CD4-positive, alpha-beta T cell (primary cell): ENCODE results near the gene TLCD3B. TPM values are rescaled to one million over a fixed set of nuclear protein-coding genes. Genes with fewer than 3 reads are reported as not detected.

Source experiments
- ATAC-seq: fragments of 200-7000 bp; cut with Tn5 transposase; one replicate; pipeline ENCODE4 v1.10.0; 2022; ENCODE audit warnings: mild to moderate bottlenecking; ENCODE audit not compliant: poor library complexity
- CTCF ChIA-PET: fragments of 350-600 bp; sonication (Branson Sonifier 250); formaldehyde crosslinking; loops from one replicate; lab custom pipeline; 2021; ENCODE audit warnings: antibody characterized with exemption, inconsistent platforms; lab: Charles Lee
- POLR2A ChIA-PET: fragments of 350-600 bp; sonication (Branson Sonifier 250); formaldehyde crosslinking; loops from one replicate; lab custom pipeline; 2021; ENCODE audit warnings: antibody characterized with exemption, inconsistent platforms; lab: Charles Lee
- DNase-seq, 14 experiments: peaks; one replicate each; pipeline ENCODE4 v3.0.0-alpha.2; 2013 to 2020; ENCODE audit warnings: mixed read lengths in 2 of 14
- H3K27ac ChIP-seq, 2 donors: one replicate each; pipeline versions ENCODE4 v1.5.1 to v1.7.0; 2013; ENCODE audit warnings: low read length in 2 of 2, low read depth in 1 of 2, mild to moderate bottlenecking in 1 of 2
- H3K27me3 ChIP-seq, 2 experiments: 1 replicate in 1 of 2; 2 replicates in 1 of 2; pipeline versions ENCODE4 v1.6.1 to v1.7.0; 2013; ENCODE audit warnings: low read length in 2 of 2, control low read depth in 1 of 2, mild to moderate bottlenecking in 1 of 2, moderate library complexity in 1 of 2; ENCODE audit not compliant: insufficient read depth in 2 of 2, control insufficient read depth in 1 of 2
- H3K36me3 ChIP-seq: one replicate; pipeline ENCODE4 v1.6.1; 2013; ENCODE audit warnings: low read length, control low read depth; ENCODE audit not compliant: insufficient read depth
- H3K4me1 ChIP-seq: one replicate; pipeline ENCODE4 v1.6.1; 2013; ENCODE audit warnings: low read length, control low read depth; ENCODE audit not compliant: insufficient read depth
- H3K4me3 ChIP-seq: one replicate; pipeline ENCODE4 v1.5.1; 2013; ENCODE audit warnings: mild to moderate bottlenecking, low read length, moderate library complexity
- H3K9me3 ChIP-seq, 2 experiments: 1 replicate in 1 of 2; 2 replicates in 1 of 2; pipeline versions ENCODE4 v1.6.1 to v1.7.0; 2013; ENCODE audit warnings: low read length in 2 of 2, mild to moderate bottlenecking in 2 of 2, control low read depth in 1 of 2, moderate library complexity in 1 of 2; ENCODE audit not compliant: control insufficient read depth in 1 of 2, insufficient read depth in 1 of 2
- H3K27ac Mint-ChIP-seq: one replicate; pipeline ENCODE4 v1.8.0; 2020; ENCODE audit warnings: mixed read lengths
- H3K27me3 Mint-ChIP-seq: one replicate; pipeline ENCODE4 v1.8.0; 2021; ENCODE audit warnings: mixed read lengths
- H3K36me3 Mint-ChIP-seq: one replicate; pipeline ENCODE4 v1.8.0; 2021; ENCODE audit warnings: low read depth, mixed read lengths
- H3K4me1 Mint-ChIP-seq: one replicate; pipeline ENCODE4 v1.8.0; 2021; ENCODE audit warnings: low read depth, mixed read lengths
- H3K4me3 Mint-ChIP-seq: one replicate; pipeline ENCODE4 v1.8.0; 2020; ENCODE audit warnings: mild to moderate bottlenecking, mixed read lengths
- H3K9me3 Mint-ChIP-seq: one replicate; pipeline ENCODE4 v1.8.0; 2020; ENCODE audit warnings: mixed read lengths
- CTCF ChIP-seq: fragments of 200-600 bp; IDR thresholded peaks from one replicate; pipeline ENCODE4 v1.8.0; 2022; ENCODE audit warnings: antibody characterized with exemption, mild to moderate bottlenecking
- intact Hi-C, 2 experiments: fragments of 100-400 bp; cut with DNase I in 1 of 2; cut with micrococcal nuclease in 1 of 2; formaldehyde crosslinking; loops; one replicate each; pipeline versions ENCODE4 v1.15.1 to v1.9.0; 2023 to 2025; cut with DNase I, micrococcal nuclease
- total RNA-seq, 174 experiments: library from RNA in 2 of 174; stranded (reverse) in 2 of 174; gene quantifications; one replicate each; pipeline ENCODE4 v1.2.3 and lab custom pipeline; 2021 to 2026

Gene TLCD3B
- total RNA-seq, 2 experiments from 2014 or later: not detected

GRCh38 chr16:30024451-30024850, 6.6 kb downstream of the TLCD3B start:
- Mint-ChIP-seq H3K4me3 (no peak overlapping the region), H3K27me3 (peaks cover 25% of the 10 kb centered on the region), H3K9me3 (no peaks in the 10 kb centered on the region), H3K27ac (no peak overlapping the region), H3K36me3 (no peaks in the 10 kb centered on the region), H3K4me1 (peaks cover 12% of the 10 kb centered on the region)
- Histone ChIP-seq H3K4me3 (no peak overlapping the region), H3K9me3 (peaks cover 0 to 4% of the 10 kb centered on the region in 2 experiments), H3K27ac (no peak overlapping the region), H3K27me3 (peaks cover 11 to 21% of the 10 kb centered on the region in 2 experiments), H3K36me3 (no peaks in the 10 kb centered on the region), H3K4me1 (peaks cover 13% of the 10 kb centered on the region)
- POLR2A ChIA-PET: no interaction called here
- DNase-seq: no peak
- CTCF ChIA-PET: no interaction called here
- intact Hi-C loops: loop anchor here in 1 of 2 experiments (5.0 kb wide), 2 partner anchors 177 to 377 kb away; no protein-coding TSS in a partner anchor
- ATAC-seq: no peak
- no peak for TF ChIP-seq CTCF

- Mint-ChIP-seq H3K36me3 (no peaks in the 10 kb centered on the region), H3K9me3 (no peaks in the 10 kb centered on the region), H3K27me3 (peaks cover 18% of the 10 kb centered on the region), H3K4me3 (no peak overlapping the region), H3K27ac (no peak overlapping the region), H3K4me1 (peaks cover 12% of the 10 kb centered on the region)
- ChIA-PET POLR2A (no interaction called here), CTCF (interaction anchor here (1.0 to 1.1 kb wide), 2 partner anchors 9 to 332 kb away, joined by 3 read pairs; no protein-coding TSS in a partner anchor)
- Histone ChIP-seq H3K27me3 (peaks cover 2 to 13% of the 10 kb centered on the region in 2 experiments), H3K4me3 (no peak overlapping the region), H3K4me1 (peaks cover 13% of the 10 kb centered on the region), H3K27ac (no peak overlapping the region), H3K36me3 (no peaks in the 10 kb centered on the region), H3K9me3 (peaks cover 0 to 2% of the 10 kb centered on the region in 2 experiments)
- no peak for ATAC-seq
- peak in 1 of 14 experiments; percentile 23 for DNase-seq
- no peak for TF ChIP-seq CTCF
- intact Hi-C loops: loop anchor here in 1 of 2 experiments (5.0 kb wide), 2 partner anchors 176 to 376 kb away; no protein-coding TSS in a partner anchor
These were observed 7.5 kb downstream of the TLCD3B start for GRCh38 chr16:30023586-30023985.

- Histone ChIP-seq H3K36me3 (no peaks in the 10 kb centered on the region), H3K27me3 (peaks cover 0 to 6% of the 10 kb centered on the region in 2 experiments), H3K4me3 (no peak within 1 kb of the TSS), H3K4me1 (peaks cover 13% of the 10 kb centered on the region), H3K9me3 (no peaks in the 10 kb centered on the region), H3K27ac (no peak within 1 kb of the TSS)
- POLR2A ChIA-PET: no interaction called here
- ATAC-seq (no peak), DNase-seq (no peak)
- no peak within 1 kb of the TSS for H3K27ac Mint-ChIP-seq
- CTCF ChIA-PET: interaction anchor here (1.0 to 1.1 kb wide), 2 partner anchors 10 to 331 kb away, joined by 3 read pairs; no protein-coding TSS in a partner anchor
- intact Hi-C loops: loop anchor here in 1 of 2 experiments (1.0 to 5.0 kb wide), 3 partner anchors 176 to 376 kb away; no protein-coding TSS in a partner anchor
- no peak for TF ChIP-seq CTCF
- H3K4me1 Mint-ChIP-seq: peaks cover 12% of the 10 kb centered on the region
- H3K27me3 Mint-ChIP-seq: peaks cover 14% of the 10 kb centered on the region
- no peak within 1 kb of the TSS for H3K4me3 Mint-ChIP-seq
- no peaks in the 10 kb centered on the region for H3K36me3 Mint-ChIP-seq
- H3K9me3 Mint-ChIP-seq: no peaks in the 10 kb centered on the region
These were observed 8.2 kb downstream of the TLCD3B start, which contains the start of gene C16orf92 for GRCh38 chr16:30022887-30023286. TSS of gene C16orf92 (plus strand) at chr16:30023198. CDS start at chr16:30023341, 143 bp downstream.
